Activated T-cell treated with anti-CD3 and anti-CD28 coated beads, Interleukin-2, amount 50 U/mL, for 24 hours (primary cell): Measurements from ENCODE around the gene JMJD6.

ENCODE experiments used
- DNase-seq: peaks from one replicate; pipeline ENCODE4 v3.0.0-alpha.2; 2020
- H3K27ac Mint-ChIP-seq: 2 replicates; pipeline ENCODE4 v1.8.0; 2020; ENCODE audit warnings: mild to moderate bottlenecking, mixed read lengths
- H3K27me3 Mint-ChIP-seq: 2 replicates; pipeline ENCODE4 v1.8.0; 2020; ENCODE audit warnings: mixed read lengths
- H3K36me3 Mint-ChIP-seq: 2 replicates; pipeline ENCODE4 v1.8.0; 2020; ENCODE audit warnings: low read depth, mixed read lengths
- H3K4me1 Mint-ChIP-seq: 2 replicates; pipeline ENCODE4 v1.8.0; 2020; ENCODE audit warnings: low read depth, mixed read lengths
- H3K4me3 Mint-ChIP-seq: 2 replicates; pipeline ENCODE4 v1.8.0; 2020; ENCODE audit warnings: mild to moderate bottlenecking, moderate library complexity, mixed read lengths
- H3K9me3 Mint-ChIP-seq: 2 replicates; pipeline ENCODE4 v1.8.0; 2020; ENCODE audit warnings: mixed read lengths

JMJD6 gene

GRCh38 chr17:76673729-76674128 lies 52.7 kb downstream of the JMJD6 start:
- DNase-seq: no peak
- Mint-ChIP-seq H3K4me1 (peaks cover 36% of the 10 kb centered on the region), H3K4me3 (no peak overlapping the region), H3K36me3 (peaks cover 3% of the 10 kb centered on the region), H3K9me3 (no peaks in the 10 kb centered on the region), H3K27ac (no peak overlapping the region), H3K27me3 (no peaks in the 10 kb centered on the region)

DNA sequence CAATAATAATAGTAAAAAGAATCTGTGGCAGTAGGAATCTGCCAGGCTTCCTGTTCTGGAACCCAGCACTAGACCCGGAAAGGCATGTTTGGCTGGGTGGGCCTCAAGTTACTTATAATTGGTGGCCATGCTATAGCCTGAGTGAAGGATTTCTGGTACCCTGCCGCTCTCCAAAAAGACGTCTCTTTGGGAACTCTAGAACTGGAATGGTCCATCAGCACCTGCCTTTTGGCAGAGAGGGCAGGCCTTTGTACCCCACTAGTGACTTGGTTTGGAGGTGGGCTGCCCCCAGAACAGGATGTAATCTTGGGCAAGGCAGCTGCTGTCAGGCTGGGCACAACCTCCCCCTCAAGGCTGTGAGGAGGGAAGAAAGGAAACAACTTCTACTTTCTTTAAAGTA lies 53.5 kb downstream of the JMJD6 start:
- DNase-seq: no peak
- H3K9me3 Mint-ChIP-seq: no peaks in the 10 kb centered on the region
- H3K4me3 Mint-ChIP-seq: peak overlapping the region; percentile 86
- H3K27me3 Mint-ChIP-seq: no peaks in the 10 kb centered on the region
- peaks cover 3% of the 10 kb centered on the region for H3K36me3 Mint-ChIP-seq
- peaks cover 36% of the 10 kb centered on the region for H3K4me1 Mint-ChIP-seq
- H3K27ac Mint-ChIP-seq: peak overlapping the region; percentile 95

DNA sequence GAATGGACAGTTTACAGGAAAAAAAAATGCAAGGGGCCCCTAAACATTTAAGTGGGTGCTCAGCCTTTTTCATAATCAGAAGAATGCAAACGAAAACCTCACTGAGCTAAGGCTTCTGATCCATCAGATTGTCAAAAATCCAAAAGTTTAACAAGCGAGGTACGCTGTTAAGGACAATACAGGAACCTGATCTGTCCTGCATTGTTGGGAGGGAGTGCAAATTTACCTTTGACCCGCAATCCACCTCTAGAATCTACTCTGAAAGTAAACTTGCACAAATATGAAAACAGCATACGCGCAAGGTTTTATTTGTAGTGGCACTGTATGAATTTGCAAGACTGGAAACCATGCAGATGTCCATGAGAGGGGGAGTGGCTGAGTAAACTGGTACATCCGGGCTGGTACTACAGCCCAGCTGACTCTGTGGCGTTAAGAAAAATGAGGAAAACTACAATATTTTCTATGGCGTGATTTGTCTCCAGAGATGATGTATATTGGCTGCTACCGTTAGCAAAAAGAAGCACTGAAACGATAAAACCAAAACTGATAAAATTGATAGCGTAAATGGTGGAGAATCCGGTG lies 54.0 kb downstream of the JMJD6 start:
- H3K4me1 Mint-ChIP-seq: peaks cover 36% of the 10 kb centered on the region
- peak overlapping the region; percentile 86 for H3K4me3 Mint-ChIP-seq
- H3K27ac Mint-ChIP-seq: peak overlapping the region; percentile 95
- peaks cover 3% of the 10 kb centered on the region for H3K36me3 Mint-ChIP-seq
- no peak for DNase-seq
- no peaks in the 10 kb centered on the region for H3K9me3 Mint-ChIP-seq
- H3K27me3 Mint-ChIP-seq: no peaks in the 10 kb centered on the region

DNA sequence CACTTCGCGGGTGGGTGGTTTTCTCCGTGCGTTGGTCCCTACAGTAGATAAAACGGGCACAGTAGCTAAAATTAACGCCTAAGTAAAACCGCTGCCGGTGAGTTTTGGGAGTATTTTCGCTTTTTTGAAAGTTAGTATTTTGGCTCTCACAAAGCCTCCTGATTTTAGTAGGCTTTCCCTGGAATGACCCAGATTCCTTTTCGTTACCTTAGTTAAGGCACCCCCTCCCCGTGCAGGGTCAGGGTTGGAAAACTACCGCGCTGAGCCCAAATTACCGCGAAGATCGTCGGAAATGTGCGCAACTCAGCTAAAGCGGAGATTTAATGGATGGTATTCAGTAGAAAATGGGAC lies 54.5 kb downstream of the JMJD6 start:
- no peaks in the 10 kb centered on the region for H3K27me3 Mint-ChIP-seq
- peaks cover 3% of the 10 kb centered on the region for H3K36me3 Mint-ChIP-seq
- H3K4me3 Mint-ChIP-seq: peak overlapping the region; percentile 86
- H3K9me3 Mint-ChIP-seq: no peaks in the 10 kb centered on the region
- peaks cover 36% of the 10 kb centered on the region for H3K4me1 Mint-ChIP-seq
- H3K27ac Mint-ChIP-seq: peak overlapping the region; percentile 95
- DNase-seq: no peak

GRCh38 chr17:76671123-76671911 lies 55.1 kb downstream of the JMJD6 start:
- DNase-seq: peak; percentile 99
- no peaks in the 10 kb centered on the region for H3K9me3 Mint-ChIP-seq

GRCh38 chr17:76670718-76671122 lies 55.7 kb downstream of the JMJD6 start:
- H3K9me3 Mint-ChIP-seq: no peaks in the 10 kb centered on the region
- H3K36me3 Mint-ChIP-seq: peaks cover 3% of the 10 kb centered on the region
- H3K4me3 Mint-ChIP-seq: peak overlapping the region; percentile 86
- H3K27me3 Mint-ChIP-seq: no peaks in the 10 kb centered on the region
- no peak for DNase-seq
- peaks cover 36% of the 10 kb centered on the region for H3K4me1 Mint-ChIP-seq
- peak overlapping the region; percentile 95 for H3K27ac Mint-ChIP-seq

More at GRCh38 chr17:76671123-76671911, 55.1 kb downstream of the JMJD6 start:
- peak overlapping the region; percentile 86 for H3K4me3 Mint-ChIP-seq
- no peaks in the 10 kb centered on the region for H3K27me3 Mint-ChIP-seq
- H3K4me1 Mint-ChIP-seq: peaks cover 36% of the 10 kb centered on the region
- peak overlapping the region; percentile 95 for H3K27ac Mint-ChIP-seq
- H3K36me3 Mint-ChIP-seq: peaks cover 3% of the 10 kb centered on the region

- H3K36me3 Mint-ChIP-seq: peaks cover 3% of the 10 kb centered on the region
- H3K27ac Mint-ChIP-seq: peak overlapping the region; percentile 95
Measured at GRCh38 chr17:76670020-76670717, 56.2 kb downstream of the JMJD6 start.

More at GRCh38 chr17:76670020-76670717, 56.2 kb downstream of the JMJD6 start:
- H3K27me3 Mint-ChIP-seq: no peaks in the 10 kb centered on the region
- no peak for DNase-seq
- no peak overlapping the region for H3K4me3 Mint-ChIP-seq
- no peaks in the 10 kb centered on the region for H3K9me3 Mint-ChIP-seq
- peaks cover 36% of the 10 kb centered on the region for H3K4me1 Mint-ChIP-seq
